H9 (cell line): ENCODE results near the gene TMSB15B. TPM values are rescaled to one million over a fixed set of nuclear protein-coding genes. Genes with fewer than 3 reads are reported as not detected.
"Not testable (repeated sequence)": the region's sequence is repeated elsewhere in the genome, so short reads cannot be mapped to it uniquely, and the experiment has no call there.

Experiments
- DNase-seq: peaks from one replicate; pipeline ENCODE4 v3.0.0-alpha.2; 2017
- H2AFZ ChIP-seq: one replicate; pipeline ENCODE4 v1.6.1; 2013; ENCODE audit warnings: mild to moderate bottlenecking, low read length, control low read depth, moderate library complexity
- H2AK5ac ChIP-seq: 2 replicates; pipeline ENCODE4 v1.6.1; 2013; ENCODE audit warnings: low read length, control low read depth, mixed read lengths; ENCODE audit not compliant: insufficient read length
- H2BK120ac ChIP-seq: one replicate; pipeline ENCODE4 v1.6.1; 2013; ENCODE audit warnings: low read depth, mild to moderate bottlenecking, low read length, control low read depth, inconsistent platforms; ENCODE audit not compliant: poor library complexity, severe bottlenecking
- H2BK12ac ChIP-seq: 2 replicates; pipeline ENCODE4 v1.6.1; 2013; ENCODE audit warnings: low read length, control low read depth, mixed read lengths, low read depth; ENCODE audit not compliant: insufficient read length
- H2BK15ac ChIP-seq: 2 replicates; pipeline ENCODE4 v1.6.1; 2013; ENCODE audit warnings: low read depth, low read length, control low read depth
- H2BK20ac ChIP-seq: one replicate; pipeline ENCODE4 v1.6.1; 2013; ENCODE audit warnings: low read depth, mild to moderate bottlenecking, low read length, control low read depth, inconsistent platforms; ENCODE audit not compliant: poor library complexity, severe bottlenecking
- H2BK5ac ChIP-seq: 2 replicates; pipeline ENCODE4 v1.6.1; 2013; ENCODE audit warnings: low read length, control low read depth, mixed read lengths; ENCODE audit not compliant: insufficient read length
- H3K14ac ChIP-seq: 2 replicates; pipeline ENCODE4 v1.6.1; 2013; ENCODE audit warnings: low read length, control low read depth; ENCODE audit not compliant: insufficient read depth
- H3K18ac ChIP-seq: 2 replicates; pipeline ENCODE4 v1.6.1; 2013; ENCODE audit warnings: low read depth, mild to moderate bottlenecking, mixed read lengths, low read length, control low read depth; ENCODE audit not compliant: insufficient read length
- H3K23ac ChIP-seq: 2 replicates; pipeline ENCODE4 v1.6.1; 2013; ENCODE audit warnings: low read length, control low read depth, mixed read lengths, low read depth; ENCODE audit not compliant: insufficient read length
- H3K23me2 ChIP-seq: 2 replicates; pipeline ENCODE4 v1.6.1; 2013; ENCODE audit warnings: low read depth, mild to moderate bottlenecking, mixed read lengths, low read length, control low read depth; ENCODE audit not compliant: insufficient read length, poor library complexity, severe bottlenecking
- H3K27ac ChIP-seq: 2 replicates; pipeline ENCODE4 v1.5.1; 2013; ENCODE audit warnings: low read length, control low read depth, mixed read lengths, low read depth; ENCODE audit not compliant: insufficient read length
- H3K27me3 ChIP-seq: 2 replicates; pipeline ENCODE4 v1.6.1; 2013; ENCODE audit warnings: low read length, control low read depth, inconsistent platforms; ENCODE audit not compliant: insufficient read depth
- H3K4ac ChIP-seq: 2 replicates; pipeline ENCODE4 v1.6.1; 2013; ENCODE audit warnings: low read depth, mild to moderate bottlenecking, control low read depth, inconsistent platforms, low read length, moderate library complexity
- H3K4me1 ChIP-seq: 2 replicates; pipeline ENCODE4 v1.6.1; 2013; ENCODE audit warnings: low read length, control low read depth, inconsistent platforms; ENCODE audit not compliant: insufficient read depth
- H3K4me2 ChIP-seq: 2 replicates; pipeline ENCODE4 v1.6.1; 2013; ENCODE audit warnings: low read length, control low read depth, mixed read lengths; ENCODE audit not compliant: insufficient read length, insufficient read depth
- H3K56ac ChIP-seq: 2 replicates; pipeline ENCODE4 v1.6.1; 2013; ENCODE audit warnings: low read depth, mild to moderate bottlenecking, mixed read lengths, low read length, control low read depth; ENCODE audit not compliant: insufficient read length
- H3K79me1 ChIP-seq: 2 replicates; pipeline ENCODE4 v1.6.1; 2013; ENCODE audit warnings: low read depth, mild to moderate bottlenecking, moderate library complexity, low read length, control low read depth, inconsistent platforms; ENCODE audit not compliant: insufficient read depth, poor library complexity, severe bottlenecking
- H3K79me2 ChIP-seq: 2 replicates; pipeline ENCODE4 v1.6.1; 2013; ENCODE audit warnings: low read length, control low read depth, inconsistent platforms; ENCODE audit not compliant: insufficient read depth
- H3K9ac ChIP-seq: 2 replicates; pipeline ENCODE4 v1.6.1; 2013; ENCODE audit warnings: low read length, control low read depth, mixed read lengths; ENCODE audit not compliant: insufficient read length; ENCODE audit errors: extremely low read depth
- H3K9me3 ChIP-seq: one replicate; pipeline ENCODE4 v1.6.1; 2013; ENCODE audit warnings: low read depth, low read length, inconsistent platforms; ENCODE audit not compliant: control insufficient read depth
- H3T11ph ChIP-seq: one replicate; pipeline ENCODE4 v1.6.1; 2013; ENCODE audit warnings: mild to moderate bottlenecking, low read length, control low read depth, inconsistent platforms
- H4K20me1 ChIP-seq: one replicate; pipeline ENCODE4 v1.6.1; 2013; ENCODE audit not compliant: control insufficient read depth, insufficient read length, insufficient read depth
- H4K5ac ChIP-seq: 2 replicates; pipeline ENCODE4 v1.6.1; 2013; ENCODE audit warnings: low read depth, mild to moderate bottlenecking, mixed read lengths, low read length, control low read depth; ENCODE audit not compliant: insufficient read length
- H4K8ac ChIP-seq: replicated peaks from 2 replicates; pipeline ENCODE4 v1.6.1; 2013; ENCODE audit warnings: low read length, control low read depth, mixed read lengths, low read depth; ENCODE audit not compliant: insufficient read length
- H4K91ac ChIP-seq: 2 replicates; pipeline ENCODE4 v1.6.1; 2013; ENCODE audit warnings: low read depth, mild to moderate bottlenecking, moderate library complexity, mixed read lengths, low read length, control low read depth; ENCODE audit not compliant: insufficient read length
- H3K27ac Mint-ChIP-seq, 3 experiments: 2 replicates in 2 of 3; 3 replicates in 1 of 3; pipeline ENCODE4 v1.8.0; 2020 to 2021; ENCODE audit warnings: mixed read lengths in 3 of 3, mild to moderate bottlenecking in 1 of 3, moderate library complexity in 1 of 3
- H3K27me3 Mint-ChIP-seq: 2 replicates; pipeline ENCODE4 v1.8.0; 2021; ENCODE audit warnings: low read depth, mild to moderate bottlenecking, moderate library complexity, mixed read lengths
- H3K36me3 Mint-ChIP-seq, 3 experiments: 2 replicates in 2 of 3; 3 replicates in 1 of 3; pipeline ENCODE4 v1.8.0; 2020 to 2021; ENCODE audit warnings: low read depth in 3 of 3, mixed read lengths in 3 of 3; ENCODE audit not compliant: insufficient read depth in 1 of 3
- H3K4me1 Mint-ChIP-seq, 2 experiments: 2 replicates each; pipeline ENCODE4 v1.8.0; 2020; ENCODE audit warnings: mixed read lengths in 2 of 2
- H3K4me3 Mint-ChIP-seq, 2 experiments: 2 replicates in 1 of 2; 3 replicates in 1 of 2; pipeline ENCODE4 v1.8.0; 2020 to 2021; ENCODE audit warnings: mild to moderate bottlenecking in 2 of 2, mixed read lengths in 2 of 2, moderate library complexity in 1 of 2
- H3K9me3 Mint-ChIP-seq, 2 experiments: 2 replicates in 1 of 2; 3 replicates in 1 of 2; pipeline ENCODE4 v1.8.0; 2020; ENCODE audit warnings: mild to moderate bottlenecking in 2 of 2, mixed read lengths in 2 of 2, moderate library complexity in 1 of 2
- WGBS: extraction: QIAGEN DNeasy Blood & Tissue Kit; methylation state at CpG from one replicate; pipeline ENCODE4 v1.1.7; 2013; ENCODE audit warnings: missing lambda C conversion rate, low lambda C conversion rate, mixed read lengths; ENCODE audit not compliant: insufficient read length; ENCODE audit errors: extremely low coverage; 5-methylcytosine and 5-hydroxymethylcytosine counted together
- total RNA-seq: library from RNA; stranded (reverse); gene quantifications from 2 replicates; pipeline ENCODE4 v1.2.1, GENCODE V29; 2021

TMSB15B gene
- total RNA-seq, 1 experiment from 2014 or later: 9.6 TPM

DNA sequence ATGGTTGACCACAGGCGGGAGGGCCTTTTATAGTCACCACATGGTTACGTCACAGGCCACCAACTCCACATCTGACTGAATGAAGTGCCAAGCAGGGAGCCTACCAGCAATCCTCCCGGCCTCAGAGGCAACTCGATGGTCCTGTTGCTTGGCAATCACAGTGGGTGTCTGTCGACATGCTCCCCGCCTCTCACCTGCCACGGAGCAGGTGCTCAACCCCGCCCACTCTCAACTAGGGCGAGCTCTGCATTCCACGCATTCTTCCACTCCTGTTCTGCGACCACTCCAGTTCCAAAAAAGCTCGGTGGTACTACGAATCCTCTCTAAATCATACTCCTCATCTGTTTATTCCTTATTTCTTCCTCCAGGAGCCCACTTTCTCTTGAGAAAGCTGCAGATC is 21.1 kb downstream of the TMSB15B start:
- not testable (repeated sequence) for H3K4me3 Mint-ChIP-seq

More for the DNA sequence above, 21.1 kb downstream of the TMSB15B start:
- not testable (repeated sequence) for H2BK12ac ChIP-seq, H3K23me2 ChIP-seq, H2BK5ac ChIP-seq, H2AFZ ChIP-seq, H3K18ac ChIP-seq, H4K91ac ChIP-seq, H2BK120ac ChIP-seq, H3T11ph ChIP-seq, H3K4ac ChIP-seq, H3K79me2 ChIP-seq, H3K9ac ChIP-seq, H3K36me3 Mint-ChIP-seq, H3K4me1 Mint-ChIP-seq, H3K79me1 ChIP-seq, H2BK15ac ChIP-seq, H4K20me1 ChIP-seq, H3K14ac ChIP-seq, H3K56ac ChIP-seq, H3K4me1 ChIP-seq, H4K8ac ChIP-seq, H3K9me3 Mint-ChIP-seq, H3K27ac ChIP-seq, H3K27ac Mint-ChIP-seq, H2AK5ac ChIP-seq, H3K9me3 ChIP-seq, H3K23ac ChIP-seq, H2BK20ac ChIP-seq, H3K27me3 Mint-ChIP-seq, DNase-seq, H4K5ac ChIP-seq, H3K27me3 ChIP-seq, H3K4me2 ChIP-seq
- WGBS: no CpG with 5 or more reads among the region's 13 CpGs
